ENCODE results near the gene JPH3.

- TF ChIP-seq CTCF (conservative IDR thresholded peaks at IDR 0.05) (no peak), ZFX (IDR thresholded peaks at IDR 0.05) (no peak)
These were observed 22.6 kb upstream of the JPH3 start for GRCh38 chr16:87579691-87580090.

All from C4-2B (cell line).